ENCODE data around the gene DNAJC15.

DNAJC15 gene

DNA sequence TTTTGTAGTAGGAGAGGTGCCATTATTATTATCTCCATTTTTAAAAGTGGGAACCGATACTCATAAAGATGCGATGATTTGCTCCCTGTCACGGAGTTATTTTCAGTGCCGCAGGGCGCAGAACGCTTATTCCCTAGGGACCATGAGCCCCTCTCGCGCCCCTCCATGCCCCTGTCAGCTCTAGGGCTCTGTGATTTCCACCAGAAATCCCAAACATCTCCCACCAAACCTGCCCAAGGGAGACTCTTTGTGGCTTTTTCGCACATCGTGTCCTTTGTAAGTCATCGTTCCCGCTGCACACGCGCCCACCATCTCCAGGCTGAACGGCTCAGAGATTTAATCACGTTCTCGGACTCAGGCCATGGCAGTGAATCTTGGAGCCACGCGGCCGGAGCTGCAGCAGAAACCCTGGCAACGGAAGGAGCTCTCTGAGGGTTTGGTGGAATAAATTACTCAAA lies 105.1 kb downstream of the DNAJC15 start:
- no peak for DNase-seq

DNA sequence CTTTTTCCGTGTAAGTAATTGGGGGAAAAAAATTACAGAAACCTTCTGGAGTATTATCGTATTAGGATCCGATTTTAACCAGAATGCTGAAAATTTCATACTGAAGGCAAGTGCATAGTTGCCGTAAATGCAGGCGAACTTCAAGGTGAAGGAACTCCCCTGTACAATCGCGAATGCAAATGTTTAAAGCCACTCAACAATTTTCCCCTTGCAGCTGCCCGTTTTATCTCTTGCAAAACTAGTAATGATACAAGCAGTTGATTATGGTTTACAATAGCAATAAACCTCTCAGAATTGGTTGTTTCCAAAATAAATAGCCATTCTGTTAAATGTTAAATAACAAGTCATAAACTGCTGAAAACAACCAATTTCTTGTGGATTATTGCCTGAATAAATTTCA lies 105.7 kb downstream of the DNAJC15 start:
- DNase-seq: no peak

DNA sequence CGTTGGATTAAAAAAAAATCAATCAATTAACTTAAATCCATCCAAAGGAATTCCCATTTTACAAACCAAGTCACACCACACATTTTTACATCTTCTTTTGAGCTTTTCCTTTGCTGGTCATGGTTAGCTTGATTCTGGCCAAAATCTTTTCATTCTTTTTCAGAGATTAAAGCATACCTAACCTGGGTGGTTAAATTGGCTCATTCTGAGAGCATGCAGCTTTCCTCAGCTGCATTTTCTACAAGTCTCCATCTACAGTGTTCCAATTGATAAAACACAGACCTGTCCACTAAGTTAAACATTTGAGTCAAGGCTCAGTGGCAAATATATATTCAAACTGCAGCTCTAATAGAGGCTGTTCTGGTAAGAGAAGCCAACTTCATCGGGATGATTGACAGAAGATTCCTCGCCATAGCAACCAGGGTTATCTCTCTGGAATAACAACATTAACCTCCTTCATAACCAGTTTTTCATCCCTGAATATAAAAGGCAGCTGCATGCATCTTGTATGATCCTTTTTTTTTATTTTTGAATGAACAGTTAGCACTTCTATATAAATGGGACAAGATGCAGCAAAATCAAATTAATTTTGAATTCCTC lies 106.2 kb downstream of the DNAJC15 start:
- DNase-seq: no peak

DNA sequence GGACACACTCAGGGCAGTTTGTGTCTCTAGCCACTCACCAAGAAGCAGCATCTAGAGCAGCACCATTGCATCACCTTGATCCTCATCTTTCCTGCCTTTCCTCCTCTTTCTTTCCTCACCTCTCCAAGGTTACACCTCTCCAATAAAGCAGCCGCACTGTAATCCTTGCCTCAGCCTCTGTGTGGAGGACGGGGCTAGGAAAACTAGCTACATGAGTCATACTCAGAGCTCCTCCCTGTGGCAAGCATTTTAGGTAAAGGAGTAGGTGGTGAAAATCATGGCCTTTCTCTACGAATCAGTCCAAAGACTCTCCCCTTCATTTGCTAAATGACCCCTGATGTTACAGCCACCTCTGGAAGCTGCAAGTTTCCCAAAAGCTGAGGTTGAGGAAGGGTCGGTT lies 108.9 kb downstream of the DNAJC15 start:
- DNase-seq: peak in 1 of 5 experiments; percentile 12

DNA sequence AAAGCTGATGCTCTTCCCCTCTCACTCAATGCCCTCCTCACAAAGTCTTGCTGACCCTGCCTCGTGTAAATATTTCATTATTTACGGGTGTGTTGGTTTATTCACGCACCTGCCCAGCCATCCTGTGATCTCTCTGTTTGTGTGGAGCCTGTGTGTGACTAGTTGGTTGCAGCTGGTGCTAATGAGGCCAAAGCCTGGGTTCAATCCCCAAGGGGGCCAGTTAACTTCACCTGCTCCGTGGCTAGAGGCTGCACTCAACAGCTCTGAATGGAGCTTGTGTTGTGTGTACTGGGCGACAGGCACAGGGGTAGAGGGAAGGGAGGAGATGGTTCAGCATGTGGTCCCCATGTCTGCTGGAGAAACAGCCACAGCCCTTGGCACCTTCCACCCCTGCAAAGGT lies 109.5 kb downstream of the DNAJC15 start:
- no peak for DNase-seq

DNA sequence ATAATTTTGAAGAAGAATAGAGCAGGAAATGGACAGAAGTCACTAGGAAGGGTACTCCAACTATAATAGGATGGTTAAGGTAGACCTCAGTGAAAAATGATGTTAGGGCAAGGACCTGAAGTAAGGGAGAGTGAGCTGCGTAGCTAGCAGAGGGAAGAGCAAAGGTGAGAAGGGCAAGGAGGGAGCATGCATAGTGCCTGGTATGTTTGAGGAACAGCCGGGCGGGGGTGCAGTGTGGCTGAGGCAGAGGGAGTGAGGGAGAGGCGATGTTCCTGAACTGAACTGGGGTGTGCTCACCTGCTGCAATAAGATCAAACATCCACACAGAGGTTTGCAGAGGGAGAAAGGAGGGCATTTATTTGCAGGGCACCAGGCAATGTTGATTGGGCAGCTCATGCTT lies 110.4 kb downstream of the DNAJC15 start:
- DNase-seq: no peak

DNA sequence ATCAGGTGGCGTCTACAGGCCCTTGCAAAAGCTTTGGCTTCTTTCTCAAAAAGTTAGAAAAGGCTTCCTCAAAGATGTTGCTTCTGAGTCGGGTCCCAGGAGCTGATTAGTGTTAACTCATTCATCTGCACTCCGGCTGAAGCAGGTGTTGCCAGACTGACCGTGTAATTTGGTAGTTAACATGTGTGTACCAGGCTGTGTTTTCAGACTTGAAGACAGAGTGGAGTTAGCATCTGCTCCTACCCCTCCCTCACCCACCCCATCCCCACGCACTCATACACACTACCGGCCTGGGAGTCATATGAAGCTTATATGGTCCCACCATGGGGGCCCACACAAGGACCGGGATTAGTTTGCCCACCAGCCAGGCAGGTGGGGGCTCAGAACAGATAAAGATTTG lies 111.5 kb downstream of the DNAJC15 start:
- no peak for DNase-seq

DNA sequence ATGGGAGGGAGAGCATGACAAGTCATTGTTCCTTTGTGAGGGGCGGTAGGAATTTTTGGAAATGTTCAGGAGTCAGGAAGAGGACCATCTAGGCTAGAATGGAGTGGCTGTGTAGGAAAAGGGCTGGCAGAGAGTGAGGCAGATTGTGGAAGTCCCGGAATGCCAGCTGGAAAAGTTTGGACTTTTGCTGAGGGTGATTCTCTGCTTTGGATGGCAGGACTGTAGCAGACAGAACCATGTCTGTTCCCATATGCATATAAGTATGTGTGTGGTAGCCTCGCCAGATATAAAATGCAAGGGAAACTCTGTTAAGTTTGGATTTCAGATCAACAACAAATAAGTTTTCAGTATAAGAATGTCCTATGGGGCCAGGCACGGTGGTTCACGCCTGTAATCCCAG lies 112.1 kb downstream of the DNAJC15 start:
- no peak for DNase-seq

DNA sequence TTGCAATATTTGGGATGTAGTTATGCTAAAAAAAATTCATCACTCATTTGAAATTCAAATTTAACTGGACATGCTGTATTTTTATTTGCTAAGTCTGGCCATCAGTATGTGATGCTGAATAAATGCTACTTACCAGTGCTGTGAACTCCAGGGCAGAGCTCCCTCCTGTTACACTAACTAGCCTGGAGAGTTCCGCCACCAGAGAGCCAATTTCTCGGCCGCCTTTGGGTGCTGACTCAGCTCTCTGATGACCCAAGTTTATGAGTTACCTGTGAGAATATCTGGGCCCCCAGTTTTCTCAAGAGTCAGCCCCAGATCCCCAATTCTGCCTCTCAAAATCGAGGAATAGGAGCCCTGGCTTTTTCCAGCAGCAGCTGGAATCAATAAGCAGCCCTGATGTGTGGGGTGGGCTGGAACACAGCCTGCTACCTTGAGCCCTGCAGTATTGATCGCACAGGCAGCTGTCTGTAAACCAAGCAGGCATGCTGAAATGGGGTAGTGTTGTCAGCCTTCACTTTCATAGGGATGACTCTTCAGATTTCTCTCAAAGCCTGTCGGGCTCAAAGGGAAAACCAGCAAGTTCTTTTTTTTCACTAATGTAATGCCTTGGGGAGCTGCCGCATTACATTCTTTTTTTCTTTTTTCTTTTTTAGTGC lies 113.7 kb downstream of the DNAJC15 start:
- DNase-seq: no peak

DNA sequence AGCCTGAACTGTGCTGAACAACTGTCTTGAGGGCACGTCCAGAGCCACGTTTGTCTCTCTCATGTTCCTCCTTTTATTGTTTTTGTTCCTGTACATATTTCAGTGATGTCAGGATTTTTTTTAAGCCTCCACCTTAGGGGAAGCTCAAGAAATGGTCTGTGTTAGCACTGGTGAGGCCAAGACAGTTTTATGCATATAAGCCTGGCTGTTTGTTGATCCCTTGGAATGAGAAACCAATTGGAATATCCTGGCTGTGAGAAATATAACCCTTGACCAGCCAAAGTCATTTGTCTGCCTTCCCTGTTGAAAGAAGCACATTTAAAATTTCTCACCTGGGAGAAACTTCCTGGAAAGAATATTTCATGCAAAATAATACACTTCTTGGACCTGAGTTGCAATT lies 115.8 kb downstream of the DNAJC15 start:
- no peak for DNase-seq

DNA sequence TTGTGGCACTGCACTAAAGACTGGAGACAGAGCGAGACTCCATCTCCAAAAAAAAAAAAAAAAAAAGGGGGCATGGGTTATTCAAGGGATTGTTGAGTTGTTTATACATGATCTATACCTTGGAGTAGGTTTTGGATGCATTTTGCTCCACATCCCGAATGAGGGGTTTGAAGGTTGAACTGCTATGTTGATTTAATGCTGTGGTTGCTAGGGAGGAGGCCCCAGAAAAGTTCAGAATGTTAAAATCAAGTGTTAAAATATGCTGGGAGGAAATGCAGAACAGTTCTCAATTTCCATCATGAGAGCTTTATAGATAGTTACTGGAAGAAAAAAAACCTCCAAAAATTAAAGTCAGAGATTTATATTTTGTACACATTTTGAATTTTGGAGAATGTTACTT lies 116.5 kb downstream of the DNAJC15 start:
- DNase-seq: no peak

DNA sequence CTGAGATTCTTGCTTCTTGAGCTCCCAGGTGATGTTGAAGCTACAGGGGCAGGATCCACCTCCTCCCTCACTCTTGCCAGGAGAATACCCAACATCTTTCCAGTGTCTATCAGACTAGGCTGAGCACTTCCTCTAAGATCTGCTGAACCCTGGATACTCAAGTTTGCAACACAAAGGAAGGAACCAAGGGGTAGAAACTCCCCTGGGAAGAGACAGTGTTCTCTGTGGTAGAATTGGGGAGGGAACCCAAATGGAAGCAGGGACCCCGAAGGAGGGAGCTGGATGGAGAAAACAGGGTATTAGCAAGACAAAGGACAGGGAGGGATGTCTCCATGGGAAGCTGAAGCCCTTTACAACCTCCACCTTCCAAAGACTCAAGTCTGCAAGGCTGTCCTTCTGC lies 117.6 kb downstream of the DNAJC15 start:
- no peak for DNase-seq

DNA sequence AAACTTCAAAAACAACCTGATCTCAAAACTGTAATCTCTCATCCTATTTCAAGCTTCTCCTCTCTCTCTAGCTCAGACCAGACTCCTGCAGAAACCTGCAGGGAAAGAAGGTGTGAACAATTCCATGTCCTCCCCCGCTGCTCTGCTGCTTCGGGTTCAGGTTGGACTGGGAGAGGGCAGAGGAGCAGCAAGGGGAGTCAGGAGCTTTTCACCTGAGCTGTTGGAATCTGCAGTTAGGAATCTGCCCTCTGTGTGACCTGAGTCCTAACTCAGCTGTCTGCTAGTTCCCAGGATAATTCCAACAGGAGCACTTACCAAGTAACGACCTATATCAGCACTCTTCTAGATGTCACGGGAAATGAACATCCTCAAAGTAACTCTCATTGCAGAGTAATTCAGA lies 118.3 kb downstream of the DNAJC15 start:
- DNase-seq: no peak

DNA sequence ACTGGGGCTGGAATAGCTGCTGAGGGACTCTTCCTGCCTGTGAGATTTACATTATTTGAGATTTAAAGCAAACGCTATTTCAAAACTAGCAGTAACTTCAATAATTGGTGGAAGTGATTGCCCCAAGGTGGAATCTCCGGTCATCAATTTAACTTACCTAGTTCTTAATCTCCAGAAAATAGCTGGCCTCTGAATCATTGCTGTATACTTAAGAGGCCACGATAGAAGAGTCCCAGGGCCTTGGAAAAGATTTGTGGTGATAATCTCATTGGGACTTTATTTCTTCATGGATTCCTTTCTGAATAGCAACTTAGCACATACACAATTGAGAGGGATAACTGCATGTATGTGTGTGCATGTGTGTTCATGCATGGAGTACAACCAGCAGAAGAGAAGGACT lies 120.2 kb downstream of the DNAJC15 start:
- no peak for DNase-seq

DNA sequence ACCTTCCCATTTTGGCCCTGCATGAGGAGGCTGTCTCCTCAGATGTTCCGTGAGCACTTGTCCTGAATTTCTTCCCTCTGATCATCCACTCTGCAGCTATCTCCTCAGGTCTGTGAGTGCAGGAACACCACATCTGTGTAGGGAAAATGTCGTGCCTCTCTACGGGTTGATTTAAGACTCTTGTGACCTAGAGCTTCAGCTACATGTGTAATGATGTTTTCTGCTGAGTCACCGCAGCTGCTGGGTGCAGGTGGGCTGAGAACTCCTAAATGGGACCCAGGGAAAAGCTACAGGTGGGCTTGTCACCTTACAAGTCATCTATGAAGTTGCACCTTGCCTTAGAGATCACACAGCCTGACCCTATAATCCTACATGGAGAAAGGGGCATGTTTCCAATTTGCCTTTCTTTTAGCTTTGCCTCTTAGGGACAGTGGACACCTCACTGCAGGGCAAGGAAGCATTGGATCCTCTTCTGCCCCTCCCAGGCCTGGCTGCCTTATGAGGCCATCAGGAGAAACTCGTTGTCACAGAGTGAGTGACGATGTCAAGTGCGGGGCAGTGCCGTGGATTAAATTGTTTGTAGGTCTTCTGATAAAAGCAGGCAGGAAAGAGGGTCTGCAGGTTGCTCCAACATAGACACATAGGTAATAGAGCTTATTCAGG lies 122.3 kb downstream of the DNAJC15 start:
- DNase-seq: no peak

DNA sequence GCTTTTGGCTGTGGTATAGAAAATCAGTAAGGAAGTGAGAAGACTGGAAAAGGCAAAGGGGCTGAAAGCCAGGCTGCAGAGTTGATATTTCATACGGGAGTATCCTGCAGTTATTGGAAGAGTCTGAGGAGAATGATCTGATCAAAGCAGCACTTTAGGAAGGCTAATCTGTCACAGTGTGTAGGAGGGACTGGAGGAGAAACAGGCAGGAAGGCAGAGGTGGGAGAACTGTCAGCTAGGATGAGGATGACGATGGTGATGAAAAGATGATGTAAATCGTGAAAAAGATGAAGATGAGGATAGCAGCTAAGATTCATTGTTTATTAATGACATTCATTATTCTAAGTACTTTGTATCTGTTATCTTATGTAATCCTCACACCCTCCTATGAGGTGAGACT lies 123.0 kb downstream of the DNAJC15 start:
- no peak for DNase-seq

DNA sequence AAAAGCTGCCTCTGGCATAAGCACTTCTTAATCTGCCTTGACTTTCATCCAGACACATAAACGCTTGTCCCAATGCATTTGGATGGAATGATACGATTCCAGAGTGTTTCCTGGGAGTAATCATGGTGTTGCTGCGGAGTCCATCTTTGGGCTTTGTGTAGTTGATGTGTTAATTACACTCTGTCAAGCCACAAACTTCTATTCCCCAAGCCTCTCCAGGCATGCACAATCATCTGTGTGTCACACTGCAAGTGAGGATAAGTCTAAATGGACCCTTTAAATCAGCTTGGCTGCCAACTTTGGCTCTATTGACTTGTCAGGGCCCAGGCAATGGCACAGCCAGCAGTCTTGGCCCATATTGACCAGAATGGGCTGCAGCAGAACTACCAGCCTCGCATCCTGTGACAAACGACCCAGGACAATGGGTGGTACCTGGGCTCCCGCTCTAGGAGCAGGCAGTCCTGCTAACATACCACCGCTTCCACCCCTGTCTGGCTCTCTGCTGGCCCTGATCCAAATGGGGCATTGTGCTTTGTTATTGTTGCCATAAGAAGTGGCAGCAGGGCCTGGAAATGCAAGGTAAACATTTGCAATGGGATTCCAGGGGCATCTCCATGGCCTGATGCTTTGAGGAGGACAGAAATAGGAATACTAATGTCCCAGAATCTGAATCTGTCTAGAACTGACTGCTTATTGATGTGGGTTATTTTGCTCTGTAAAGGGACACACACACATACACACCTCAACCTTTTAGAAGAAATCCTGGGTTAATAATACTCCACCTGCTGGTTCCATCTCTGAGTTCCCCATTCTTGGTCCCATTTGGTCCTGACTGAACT lies 127.2 kb downstream of the DNAJC15 start:
- DNase-seq: no peak

DNA sequence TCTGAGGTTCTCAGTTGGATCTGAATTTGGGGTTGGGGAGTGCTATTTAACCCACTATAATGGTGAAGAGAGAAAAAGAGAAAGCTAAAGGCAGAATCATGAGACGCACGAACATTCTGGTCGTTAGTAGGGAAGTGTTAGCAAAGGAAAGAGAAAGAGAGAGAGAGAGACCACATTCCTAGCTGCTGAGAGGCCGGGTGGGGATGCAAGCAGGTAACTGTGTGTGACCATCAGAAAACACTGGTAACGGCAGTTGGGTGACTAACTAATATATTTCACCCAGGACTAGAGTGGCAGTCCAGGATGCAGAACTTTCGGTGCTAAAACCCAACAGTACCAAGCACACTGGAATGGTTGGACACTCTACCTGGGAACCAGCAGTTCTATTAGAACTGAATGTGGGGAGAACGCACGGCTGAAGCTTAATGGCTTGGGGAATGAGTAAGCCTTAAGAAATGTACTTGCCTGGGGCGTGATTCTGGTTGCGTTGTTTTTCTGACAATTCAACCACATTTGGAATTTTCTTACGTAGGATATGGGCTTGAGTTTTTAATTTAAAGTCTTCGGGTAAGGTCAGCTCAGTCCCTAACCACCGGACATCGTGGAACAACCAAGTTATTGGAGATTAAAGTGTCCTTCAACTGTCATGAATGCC lies 130.2 kb downstream of the DNAJC15 start:
- DNase-seq: no peak

DNA sequence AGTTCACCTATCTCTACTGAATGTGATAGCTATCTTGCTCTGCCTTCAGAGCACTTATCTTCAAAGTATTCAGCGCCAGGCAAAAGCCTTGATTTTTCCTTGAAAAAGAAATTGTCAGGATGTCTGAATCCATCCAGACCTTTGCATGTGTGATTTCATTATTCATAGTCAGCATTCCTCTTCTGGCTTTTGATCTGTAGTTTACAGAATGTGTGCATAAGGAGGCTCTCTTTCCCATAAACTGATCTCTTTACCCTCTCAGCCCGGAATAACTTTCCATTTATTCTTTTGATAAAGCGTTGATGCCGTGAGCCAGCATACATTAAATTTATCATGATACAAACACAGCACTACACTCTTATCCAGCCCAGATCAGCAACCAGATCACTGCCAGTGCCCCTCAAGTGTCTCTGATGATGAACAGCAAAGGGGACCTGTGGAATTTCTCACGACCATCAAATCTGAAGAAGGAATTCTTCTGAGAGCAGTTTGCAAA lies 130.8 kb downstream of the DNAJC15 start:
- no peak for DNase-seq

DNA sequence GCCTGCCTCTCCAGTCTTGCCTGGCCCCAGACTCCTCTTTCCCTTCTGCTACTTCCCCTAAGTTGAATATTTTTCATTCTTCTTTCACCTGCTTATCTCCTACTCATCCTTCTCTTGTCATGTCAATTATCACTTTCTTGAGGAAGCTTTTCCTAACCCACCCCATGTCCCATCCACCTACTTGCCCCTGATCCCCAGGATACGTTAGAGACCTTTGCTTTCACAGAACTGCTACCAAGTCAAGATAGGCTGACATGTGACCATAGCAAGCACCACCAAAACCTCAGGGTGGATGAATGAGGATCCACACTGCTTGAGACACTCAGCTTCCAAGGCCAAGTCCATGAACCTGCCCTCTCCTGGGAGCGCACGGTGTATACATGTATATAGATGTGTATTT lies 131.5 kb downstream of the DNAJC15 start:
- no peak for DNase-seq

DNA sequence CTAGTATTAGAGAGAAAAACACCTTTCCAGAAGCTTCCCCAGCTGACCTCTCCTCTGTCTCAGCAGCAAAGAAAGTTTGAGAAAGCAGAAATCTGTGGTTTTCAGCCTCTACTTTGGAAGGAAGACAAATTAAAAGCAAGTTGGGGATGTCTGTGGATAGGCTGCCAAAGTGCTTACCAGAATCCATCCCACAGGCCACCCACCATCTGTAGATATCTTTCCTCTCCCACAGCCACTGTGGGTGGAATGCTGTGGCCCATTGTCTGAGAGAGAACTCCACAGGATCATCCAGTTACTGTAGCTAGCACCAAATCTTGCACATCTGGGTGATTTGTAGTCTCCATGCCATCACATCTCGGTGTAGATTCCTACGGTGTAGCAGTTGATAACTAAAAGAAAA lies 133.5 kb downstream of the DNAJC15 start:
- DNase-seq: no peak

DNA sequence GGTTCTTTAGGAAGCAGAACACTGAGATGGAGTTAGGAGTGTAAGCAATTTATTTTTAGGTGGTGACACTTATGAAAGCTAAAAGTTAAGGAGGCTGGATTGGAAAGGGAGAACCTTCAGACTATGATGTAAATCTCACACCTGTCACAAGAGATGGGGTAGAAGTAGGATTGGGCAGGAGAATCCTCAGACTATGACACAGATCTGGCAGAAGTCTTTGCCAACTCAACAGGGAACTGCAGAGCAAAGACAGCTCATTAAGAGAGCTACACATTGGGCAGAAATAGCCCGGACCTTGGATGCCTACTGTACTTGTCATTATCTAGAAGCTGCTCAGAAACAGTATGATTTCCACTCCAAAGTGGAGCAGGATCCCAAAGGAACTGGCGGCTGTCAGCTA lies 134.4 kb downstream of the DNAJC15 start:
- DNase-seq: no peak

DNA sequence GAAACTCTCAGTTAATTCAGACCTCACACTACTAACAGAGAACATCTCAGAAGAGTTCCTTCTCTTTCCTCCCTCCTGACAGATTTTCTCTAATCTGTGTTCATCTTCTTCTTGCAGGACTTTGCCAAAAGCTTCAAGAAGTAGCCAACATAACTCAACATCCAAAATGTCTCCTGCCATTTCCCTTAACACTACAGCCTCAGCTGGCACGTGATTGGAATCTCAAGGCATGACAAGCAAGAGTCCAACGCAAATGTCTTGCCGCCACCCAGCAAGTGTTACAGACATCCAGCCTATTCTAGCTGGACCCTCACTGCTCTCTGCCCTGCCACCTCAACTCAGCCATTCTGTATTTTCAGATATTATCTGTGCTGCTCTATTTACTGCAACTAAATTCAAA lies 135.1 kb downstream of the DNAJC15 start:
- DNase-seq: no peak

All from T-helper 2 cell (primary cell).